ENCODE results near the gene EPX. TPM values are rescaled to one million over a fixed set of nuclear protein-coding genes. Genes with fewer than 3 reads are reported as not detected.

EPX gene
- total and polyA plus RNA-seq, 2 donors from 2014 or later, result 0.19 TPM; not detected in 1

DNA sequence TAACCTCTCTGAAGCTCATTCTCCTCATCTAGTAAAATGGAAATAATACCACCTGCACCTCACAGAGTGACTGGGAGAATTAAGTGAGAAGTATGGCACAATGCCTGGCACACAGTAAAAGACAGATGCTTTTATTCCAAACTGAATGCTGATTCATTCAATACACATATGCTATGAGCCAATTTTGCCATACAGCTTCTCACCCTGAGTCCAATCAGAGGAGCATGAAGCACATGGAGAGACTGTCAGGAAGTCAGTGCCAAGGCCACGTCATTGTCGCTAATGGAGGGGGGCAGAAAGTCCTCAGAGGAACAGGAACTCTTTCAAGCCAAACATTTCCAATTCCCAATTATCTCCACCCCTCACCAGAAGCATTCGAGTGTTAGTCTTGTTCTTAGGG is 14.9 kb downstream of the EPX start:
- intact Hi-C loops (cut with DNase I), result no loop called here
- TF ChIP-seq, protein P1, sequence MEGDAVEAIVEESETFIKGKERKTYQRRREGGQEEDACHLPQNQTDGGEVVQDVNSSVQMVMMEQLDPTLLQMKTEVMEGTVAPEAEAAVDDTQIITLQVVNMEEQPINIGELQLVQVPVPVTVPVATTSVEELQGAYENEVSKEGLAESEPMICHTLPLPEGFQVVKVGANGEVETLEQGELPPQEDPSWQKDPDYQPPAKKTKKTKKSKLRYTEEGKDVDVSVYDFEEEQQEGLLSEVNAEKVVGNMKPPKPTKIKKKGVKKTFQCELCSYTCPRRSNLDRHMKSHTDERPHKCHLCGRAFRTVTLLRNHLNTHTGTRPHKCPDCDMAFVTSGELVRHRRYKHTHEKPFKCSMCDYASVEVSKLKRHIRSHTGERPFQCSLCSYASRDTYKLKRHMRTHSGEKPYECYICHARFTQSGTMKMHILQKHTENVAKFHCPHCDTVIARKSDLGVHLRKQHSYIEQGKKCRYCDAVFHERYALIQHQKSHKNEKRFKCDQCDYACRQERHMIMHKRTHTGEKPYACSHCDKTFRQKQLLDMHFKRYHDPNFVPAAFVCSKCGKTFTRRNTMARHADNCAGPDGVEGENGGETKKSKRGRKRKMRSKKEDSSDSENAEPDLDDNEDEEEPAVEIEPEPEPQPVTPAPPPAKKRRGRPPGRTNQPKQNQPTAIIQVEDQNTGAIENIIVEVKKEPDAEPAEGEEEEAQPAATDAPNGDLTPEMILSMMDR (IDR thresholded peaks at IDR 0.05; ENCODE audit: borderline replicate concordance, extremely low read depth, insufficient read depth), result no peak
- H3K9ac ChIP-seq (ENCODE audit: low read length in 3 of 3), result no peak overlapping the region
- H3K4me3 ChIP-seq (ENCODE audit: low read length in 3 of 3), result no peak overlapping the region
- H3K9me3 ChIP-seq (ENCODE audit: control insufficient read depth in 2 of 3, insufficient read depth in 1 of 3, low read length in 3 of 3), result no peaks in the 10 kb centered on the region
- FAIRE-seq, result no peak
- peaks cover 4 to 27% (median 26%) of the 10 kb centered on the region in 3 donors for H3K36me3 ChIP-seq (ENCODE audit: control insufficient read depth in 2 of 3, insufficient read depth in 3 of 3, low read length in 3 of 3)
- no peak overlapping the region for H3K27ac ChIP-seq (ENCODE audit: low read depth in 2 of 2, low read length in 2 of 2)
- no peak for DNase-seq
- H3K4me1 ChIP-seq (ENCODE audit: control insufficient read depth in 2 of 3, insufficient read depth in 2 of 3, low read depth in 1 of 3, low read length in 3 of 3), result peaks cover 0 to 2% (median 0%) of the 10 kb centered on the region in 3 donors
- no peaks in the 10 kb centered on the region for H3K27me3 ChIP-seq (ENCODE audit: control insufficient read depth, insufficient read depth, low read length)

DNA sequence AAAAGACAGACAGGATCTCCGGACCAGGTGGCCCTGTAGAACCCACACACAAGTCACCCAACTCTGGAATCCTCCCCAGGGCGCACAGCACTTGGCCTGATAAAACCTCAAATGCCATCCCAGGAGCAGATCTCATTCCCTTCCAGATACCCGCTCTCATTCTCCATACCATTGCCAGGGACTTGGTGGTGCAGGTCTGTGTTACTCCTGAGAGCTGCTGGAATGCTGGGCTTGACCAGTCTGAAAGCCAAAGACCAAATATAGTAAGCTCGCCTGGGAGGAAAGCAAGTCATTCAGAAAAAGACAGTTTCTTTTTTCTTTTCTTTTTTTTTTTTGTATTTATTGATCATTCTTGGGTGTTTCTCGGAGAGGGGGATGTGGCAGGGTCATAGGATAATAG is 15.8 kb downstream of the EPX start:
- Histone ChIP-seq H3K4me3 (ENCODE audit: low read length in 3 of 3) (no peak overlapping the region), H3K27ac (ENCODE audit: low read depth in 2 of 2, low read length in 2 of 2) (no peak overlapping the region), H3K9ac (ENCODE audit: low read length in 3 of 3) (no peak overlapping the region), H3K36me3 (ENCODE audit: control insufficient read depth in 2 of 3, insufficient read depth in 3 of 3, low read length in 3 of 3) (peaks cover 8 to 32% (median 30%) of the 10 kb centered on the region in 3 donors), H3K4me1 (ENCODE audit: control insufficient read depth in 2 of 3, insufficient read depth in 2 of 3, low read depth in 1 of 3, low read length in 3 of 3) (peaks cover 0 to 2% (median 0%) of the 10 kb centered on the region in 3 donors), H3K27me3 (ENCODE audit: control insufficient read depth, insufficient read depth, low read length) (no peaks in the 10 kb centered on the region), H3K9me3 (ENCODE audit: control insufficient read depth in 2 of 3, insufficient read depth in 1 of 3, low read length in 3 of 3) (no peaks in the 10 kb centered on the region)
- intact Hi-C loops (cut with DNase I), result no loop called here
- FAIRE-seq, result no peak
- TF ChIP-seq, protein P1 (IDR thresholded peaks at IDR 0.05; ENCODE audit: borderline replicate concordance, extremely low read depth, insufficient read depth), result no peak
- no peak for DNase-seq

DNA sequence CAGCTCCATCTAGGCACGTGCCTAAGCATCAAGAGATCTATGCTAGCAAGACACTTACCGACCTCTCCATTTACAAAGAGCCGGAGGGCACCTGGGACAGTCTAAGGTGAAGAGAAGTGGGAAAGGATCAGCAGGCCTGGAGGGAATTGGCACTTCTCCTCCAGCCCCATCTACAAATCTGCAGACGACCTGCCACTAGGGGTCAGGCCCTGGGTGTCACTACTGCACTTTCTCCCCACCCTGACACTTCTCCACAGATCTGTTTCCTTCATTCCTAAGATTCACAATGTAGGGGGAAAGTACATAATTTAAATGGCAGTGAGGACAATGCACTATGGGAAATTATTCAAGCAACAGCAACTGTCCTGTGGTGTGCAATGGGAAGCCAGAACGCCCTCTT is 18.4 kb downstream of the EPX start:
- Histone ChIP-seq H3K4me1 (ENCODE audit: control insufficient read depth in 2 of 3, insufficient read depth in 2 of 3, low read depth in 1 of 3, low read length in 3 of 3) (peaks cover 0 to 2% (median 0%) of the 10 kb centered on the region in 3 donors), H3K27me3 (ENCODE audit: control insufficient read depth, insufficient read depth, low read length) (no peaks in the 10 kb centered on the region), H3K9ac (ENCODE audit: low read length in 3 of 3) (no peak overlapping the region), H3K9me3 (ENCODE audit: control insufficient read depth in 2 of 3, insufficient read depth in 1 of 3, low read length in 3 of 3) (no peaks in the 10 kb centered on the region), H3K4me3 (ENCODE audit: low read length in 3 of 3) (no peak overlapping the region), H3K36me3 (ENCODE audit: control insufficient read depth in 2 of 3, insufficient read depth in 3 of 3, low read length in 3 of 3) (peaks cover 8 to 45% (median 43%) of the 10 kb centered on the region in 3 donors), H3K27ac (ENCODE audit: low read depth in 2 of 2, low read length in 2 of 2) (no peak overlapping the region)
- DNase-seq (no peak), FAIRE-seq (no peak)
- TF ChIP-seq, protein P1 (IDR thresholded peaks at IDR 0.05; ENCODE audit: borderline replicate concordance, extremely low read depth, insufficient read depth), result no peak
- intact Hi-C loops (cut with DNase I), result no loop called here

DNA sequence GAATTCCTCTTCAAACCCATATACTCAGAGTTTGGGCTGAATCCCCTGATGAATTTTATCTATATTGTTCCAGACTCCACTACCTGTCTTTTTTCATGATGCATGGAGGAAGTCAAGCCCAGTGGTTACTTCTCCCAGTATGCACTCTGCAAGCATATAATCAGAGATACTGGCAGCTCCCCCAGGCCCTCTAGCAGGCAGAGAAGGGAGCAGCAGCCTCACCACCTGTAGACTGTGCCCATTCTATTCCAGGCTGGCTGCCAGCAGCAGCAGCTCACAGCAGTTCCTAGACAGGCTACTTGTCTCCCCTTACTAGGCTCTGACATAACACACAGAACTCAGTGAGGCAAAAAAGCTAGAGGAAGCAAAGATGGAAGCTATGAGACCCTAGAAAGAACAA is 23.2 kb downstream of the EPX start:
- peaks cover 0 to 7% (median 0%) of the 10 kb centered on the region in 3 donors for H3K4me1 ChIP-seq (ENCODE audit: control insufficient read depth in 2 of 3, insufficient read depth in 2 of 3, low read depth in 1 of 3, low read length in 3 of 3)
- H3K4me3 ChIP-seq (ENCODE audit: low read length in 3 of 3), result no peak overlapping the region
- DNase-seq (no peak), FAIRE-seq (no peak)
- intact Hi-C loops (cut with DNase I), result no loop called here
- H3K27me3 ChIP-seq (ENCODE audit: control insufficient read depth, insufficient read depth, low read length), result no peaks in the 10 kb centered on the region
- no peak overlapping the region for H3K27ac ChIP-seq (ENCODE audit: low read depth in 2 of 2, low read length in 2 of 2)
- TF ChIP-seq, protein P1 (IDR thresholded peaks at IDR 0.05; ENCODE audit: borderline replicate concordance, extremely low read depth, insufficient read depth), result no peak
- no peak overlapping the region for H3K9ac ChIP-seq (ENCODE audit: low read length in 3 of 3)
- H3K36me3 ChIP-seq (ENCODE audit: control insufficient read depth in 2 of 3, insufficient read depth in 3 of 3, low read length in 3 of 3), result peaks cover 11 to 27% (median 25%) of the 10 kb centered on the region in 3 donors
- H3K9me3 ChIP-seq (ENCODE audit: control insufficient read depth in 2 of 3, insufficient read depth in 1 of 3, low read length in 3 of 3), result no peaks in the 10 kb centered on the region

Measured in kidney (tissue), 14 donors.